ENCODE results near the gene ZNFX1. TPM values are rescaled to one million over a fixed set of nuclear protein-coding genes. Genes with fewer than 3 reads are reported as not detected.

ZNFX1 gene
- total RNA-seq, 1 donor from 2014 or later, result 77.4 TPM

DNA sequence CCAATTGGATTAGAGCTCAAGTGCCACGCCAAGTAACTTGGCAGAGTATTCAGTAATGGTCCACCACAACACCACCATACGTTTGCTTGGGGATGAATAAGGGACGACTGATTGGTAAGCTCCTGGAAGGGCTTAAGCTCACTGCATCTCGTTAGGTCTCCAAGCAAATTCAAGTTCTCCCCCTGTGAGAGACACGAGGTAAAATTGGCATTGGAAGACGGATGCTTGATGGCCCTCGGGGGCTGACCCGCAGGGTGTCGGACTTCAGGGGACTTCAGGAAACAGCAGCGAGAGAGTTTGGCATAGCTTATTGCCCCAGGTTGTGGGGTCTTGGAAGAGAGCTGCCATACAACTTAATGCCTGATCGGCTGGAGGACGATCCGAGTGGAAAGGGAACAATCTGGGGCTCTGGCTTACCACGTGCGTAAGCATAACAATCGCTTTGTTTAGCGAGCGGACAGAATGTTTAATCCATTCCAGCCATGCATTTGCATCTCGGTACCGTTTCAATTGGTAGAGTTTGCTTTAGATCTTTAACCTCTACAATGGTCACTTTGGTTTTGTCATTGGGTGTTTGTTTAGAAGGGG, 4.8 kb upstream of the ZNFX1 start:
- H3K36me3 Mint-ChIP-seq (ENCODE audit: low read depth, unreplicated experiment), result peaks cover 80% of the 10 kb centered on the region
- H3K4me1 Mint-ChIP-seq (ENCODE audit: low read depth, unreplicated experiment), result peaks cover 41% of the 10 kb centered on the region
- H3K27ac Mint-ChIP-seq (ENCODE audit: unreplicated experiment), result peak overlapping the region; percentile 90
- peaks cover 92% of the 10 kb centered on the region for H4K20me1 ChIP-seq (ENCODE audit: insufficient read depth, low read length)
- peaks cover 22% of the 10 kb centered on the region for H3K9me3 ChIP-seq (ENCODE audit: insufficient read depth, low read depth, low read length)
- H3K79me2 ChIP-seq (ENCODE audit: insufficient read depth, low read length), result peaks cover 92% of the 10 kb centered on the region
- H3K4me2 ChIP-seq (ENCODE audit: low read length), result peak overlapping the region; percentile 91
- H3K27ac ChIP-seq (ENCODE audit: low read depth, low read length), result no peak overlapping the region
- H3K9ac ChIP-seq (ENCODE audit: low read length), result peak overlapping the region; percentile 98
- H3K4me1 ChIP-seq (ENCODE audit: insufficient read depth, low read length), result peaks cover 60% of the 10 kb centered on the region
- H3K4me3 ChIP-seq (ENCODE audit: insufficient read depth, low read depth, low read length), result peak overlapping the region; percentile 96
- TF ChIP-seq, protein P1, sequence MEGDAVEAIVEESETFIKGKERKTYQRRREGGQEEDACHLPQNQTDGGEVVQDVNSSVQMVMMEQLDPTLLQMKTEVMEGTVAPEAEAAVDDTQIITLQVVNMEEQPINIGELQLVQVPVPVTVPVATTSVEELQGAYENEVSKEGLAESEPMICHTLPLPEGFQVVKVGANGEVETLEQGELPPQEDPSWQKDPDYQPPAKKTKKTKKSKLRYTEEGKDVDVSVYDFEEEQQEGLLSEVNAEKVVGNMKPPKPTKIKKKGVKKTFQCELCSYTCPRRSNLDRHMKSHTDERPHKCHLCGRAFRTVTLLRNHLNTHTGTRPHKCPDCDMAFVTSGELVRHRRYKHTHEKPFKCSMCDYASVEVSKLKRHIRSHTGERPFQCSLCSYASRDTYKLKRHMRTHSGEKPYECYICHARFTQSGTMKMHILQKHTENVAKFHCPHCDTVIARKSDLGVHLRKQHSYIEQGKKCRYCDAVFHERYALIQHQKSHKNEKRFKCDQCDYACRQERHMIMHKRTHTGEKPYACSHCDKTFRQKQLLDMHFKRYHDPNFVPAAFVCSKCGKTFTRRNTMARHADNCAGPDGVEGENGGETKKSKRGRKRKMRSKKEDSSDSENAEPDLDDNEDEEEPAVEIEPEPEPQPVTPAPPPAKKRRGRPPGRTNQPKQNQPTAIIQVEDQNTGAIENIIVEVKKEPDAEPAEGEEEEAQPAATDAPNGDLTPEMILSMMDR (IDR thresholded peaks at IDR 0.05; ENCODE audit: insufficient read depth, low read depth, low read length), result no peak
- no peak for TF ChIP-seq EZH2 (IDR thresholded peaks at IDR 0.05; ENCODE audit: insufficient read depth, low read length)
- H2AFZ ChIP-seq (ENCODE audit: low read depth, low read length), result no peak overlapping the region
- no peaks in the 10 kb centered on the region for H3K27me3 Mint-ChIP-seq (ENCODE audit: low read depth, unreplicated experiment)
- peaks cover 81% of the 10 kb centered on the region for H3K36me3 ChIP-seq (ENCODE audit: insufficient read depth, low read length)
- peak overlapping the region; percentile 99 for H3K4me3 Mint-ChIP-seq (ENCODE audit: unreplicated experiment)
- FAIRE-seq (no peak), DNase-seq (ENCODE audit: low read depth) (no peak)
- H3K9me3 Mint-ChIP-seq (ENCODE audit: unreplicated experiment), result peaks cover 6% of the 10 kb centered on the region
- H3K27me3 ChIP-seq (ENCODE audit: insufficient read depth, low read length), result no peaks in the 10 kb centered on the region

DNA sequence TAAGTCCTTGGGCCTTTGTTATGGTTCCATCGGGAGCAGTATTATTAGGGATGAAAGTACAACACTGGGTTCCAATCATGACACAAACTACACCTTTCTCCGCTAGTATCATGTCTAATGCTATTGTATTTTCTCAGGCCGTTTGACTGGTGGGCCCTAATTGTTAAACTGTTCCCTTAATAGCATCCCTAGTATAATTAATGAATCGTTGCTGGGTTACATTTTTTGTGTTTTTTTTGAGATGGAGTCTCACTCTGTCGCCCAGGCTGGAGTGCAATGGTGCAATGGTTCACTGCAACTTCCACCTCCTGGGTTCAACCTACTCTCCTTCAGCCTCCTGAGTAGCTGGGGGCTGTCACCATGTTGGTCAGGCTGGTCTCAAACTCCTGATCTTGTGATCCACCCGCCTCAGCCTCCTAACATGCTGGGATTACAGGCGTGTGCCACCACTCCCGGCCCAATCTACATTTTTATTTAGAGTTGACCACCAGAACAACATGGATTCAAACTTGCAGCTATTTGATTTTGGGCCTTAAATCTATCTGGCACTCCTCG, 4.1 kb upstream of the ZNFX1 start:
- TF ChIP-seq EZH2 (IDR thresholded peaks at IDR 0.05; ENCODE audit: insufficient read depth, low read length), result no peak
- TF ChIP-seq, protein P1 (IDR thresholded peaks at IDR 0.05; ENCODE audit: insufficient read depth, low read depth, low read length), result no peak
- H3K4me3 Mint-ChIP-seq (ENCODE audit: unreplicated experiment), result peak overlapping the region; percentile 99
- H3K9me3 Mint-ChIP-seq (ENCODE audit: unreplicated experiment), result peaks cover 4% of the 10 kb centered on the region
- Histone ChIP-seq H3K4me3 (ENCODE audit: insufficient read depth, low read depth, low read length) (peak overlapping the region; percentile 96), H3K4me2 (ENCODE audit: low read length) (peak overlapping the region; percentile 91), H3K4me1 (ENCODE audit: insufficient read depth, low read length) (peaks cover 54% of the 10 kb centered on the region), H3K36me3 (ENCODE audit: insufficient read depth, low read length) (peaks cover 75% of the 10 kb centered on the region), H3K9ac (ENCODE audit: low read length) (peak overlapping the region; percentile 98), H3K9me3 (ENCODE audit: insufficient read depth, low read depth, low read length) (peaks cover 20% of the 10 kb centered on the region), H3K27ac (ENCODE audit: low read depth, low read length) (no peak overlapping the region), H4K20me1 (ENCODE audit: insufficient read depth, low read length) (peaks cover 88% of the 10 kb centered on the region), H3K27me3 (ENCODE audit: insufficient read depth, low read length) (no peaks in the 10 kb centered on the region), H2AFZ (ENCODE audit: low read depth, low read length) (no peak overlapping the region), H3K79me2 (ENCODE audit: insufficient read depth, low read length) (peaks cover 97% of the 10 kb centered on the region)
- no peak for FAIRE-seq
- H3K36me3 Mint-ChIP-seq (ENCODE audit: low read depth, unreplicated experiment), result peaks cover 77% of the 10 kb centered on the region
- peaks cover 35% of the 10 kb centered on the region for H3K4me1 Mint-ChIP-seq (ENCODE audit: low read depth, unreplicated experiment)
- H3K27ac Mint-ChIP-seq (ENCODE audit: unreplicated experiment), result peak overlapping the region; percentile 90
- H3K27me3 Mint-ChIP-seq (ENCODE audit: low read depth, unreplicated experiment), result no peaks in the 10 kb centered on the region
- no peak for DNase-seq (ENCODE audit: low read depth)

Measured in astrocyte (in vitro differentiated cells and primary cell).